Immature natural killer cell (primary cell): Measurements from ENCODE around the gene TRAPPC14. TPM values are rescaled to one million over a fixed set of nuclear protein-coding genes. Genes with fewer than 3 reads are reported as not detected.
"Not testable (repeated sequence)": the region's sequence is repeated elsewhere in the genome, so short reads cannot be mapped to it uniquely, and the experiment has no call there.

Experiments
- DNase-seq, 3 donors: peaks; one replicate each; pipeline ENCODE4 v3.0.0; 2022; ENCODE audit warnings: mixed read lengths in 1 of 3
- H3K27ac Mint-ChIP-seq, 6 donors: one replicate each; pipeline ENCODE4 v1.8.0; 2020; ENCODE audit warnings: mixed read lengths in 6 of 6, mild to moderate bottlenecking in 5 of 6, inconsistent platforms in 4 of 6, moderate library complexity in 3 of 6
- H3K27me3 Mint-ChIP-seq, 3 donors: one replicate each; pipeline ENCODE4 v1.8.0; 2020 to 2021; ENCODE audit warnings: low read depth in 3 of 3, mild to moderate bottlenecking in 3 of 3, mixed read lengths in 3 of 3, moderate library complexity in 3 of 3, inconsistent platforms in 1 of 3
- H3K36me3 Mint-ChIP-seq, 3 donors: one replicate each; pipeline ENCODE4 v1.8.0; 2020; ENCODE audit warnings: mixed read lengths in 3 of 3, inconsistent platforms in 2 of 3, mild to moderate bottlenecking in 2 of 3
- H3K4me1 Mint-ChIP-seq, 2 donors: one replicate each; pipeline ENCODE4 v1.8.0; 2020; ENCODE audit warnings: inconsistent platforms in 2 of 2, mild to moderate bottlenecking in 2 of 2, mixed read lengths in 2 of 2, moderate library complexity in 1 of 2
- H3K4me3 Mint-ChIP-seq, 5 donors: one replicate each; pipeline ENCODE4 v1.8.0; 2020; ENCODE audit warnings: mild to moderate bottlenecking in 5 of 5, mixed read lengths in 5 of 5, inconsistent platforms in 3 of 5, moderate library complexity in 3 of 5
- H3K9me3 Mint-ChIP-seq, 6 donors: one replicate each; pipeline ENCODE4 v1.8.0; 2020; ENCODE audit warnings: mild to moderate bottlenecking in 6 of 6, mixed read lengths in 6 of 6, inconsistent platforms in 4 of 6, moderate library complexity in 3 of 6
- polyA plus RNA-seq, 3 donors: library from polyadenylated mRNA; unstranded; fragments of 300-500 nt; fragmentation: Illumina TruSeq; gene quantifications; one replicate each; pipeline ENCODE4 v1.2.3, GENCODE V29; 2021

TRAPPC14 gene, protein sequence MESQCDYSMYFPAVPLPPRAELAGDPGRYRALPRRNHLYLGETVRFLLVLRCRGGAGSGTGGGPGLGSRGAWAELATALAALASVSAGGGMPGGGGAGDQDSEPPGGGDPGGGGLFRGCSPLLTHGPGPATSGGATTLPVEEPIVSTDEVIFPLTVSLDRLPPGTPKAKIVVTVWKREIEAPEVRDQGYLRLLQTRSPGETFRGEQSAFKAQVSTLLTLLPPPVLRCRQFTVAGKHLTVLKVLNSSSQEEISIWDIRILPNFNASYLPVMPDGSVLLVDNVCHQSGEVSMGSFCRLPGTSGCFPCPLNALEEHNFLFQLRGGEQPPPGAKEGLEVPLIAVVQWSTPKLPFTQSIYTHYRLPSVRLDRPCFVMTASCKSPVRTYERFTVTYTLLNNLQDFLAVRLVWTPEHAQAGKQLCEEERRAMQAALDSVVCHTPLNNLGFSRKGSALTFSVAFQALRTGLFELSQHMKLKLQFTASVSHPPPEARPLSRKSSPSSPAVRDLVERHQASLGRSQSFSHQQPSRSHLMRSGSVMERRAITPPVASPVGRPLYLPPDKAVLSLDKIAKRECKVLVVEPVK
- polyA plus RNA-seq = 1 to 10 TPM in 2 of 3 donors, under 1 TPM in 1; 0.71 to 2.9 (median 1.8) TPM

DNA sequence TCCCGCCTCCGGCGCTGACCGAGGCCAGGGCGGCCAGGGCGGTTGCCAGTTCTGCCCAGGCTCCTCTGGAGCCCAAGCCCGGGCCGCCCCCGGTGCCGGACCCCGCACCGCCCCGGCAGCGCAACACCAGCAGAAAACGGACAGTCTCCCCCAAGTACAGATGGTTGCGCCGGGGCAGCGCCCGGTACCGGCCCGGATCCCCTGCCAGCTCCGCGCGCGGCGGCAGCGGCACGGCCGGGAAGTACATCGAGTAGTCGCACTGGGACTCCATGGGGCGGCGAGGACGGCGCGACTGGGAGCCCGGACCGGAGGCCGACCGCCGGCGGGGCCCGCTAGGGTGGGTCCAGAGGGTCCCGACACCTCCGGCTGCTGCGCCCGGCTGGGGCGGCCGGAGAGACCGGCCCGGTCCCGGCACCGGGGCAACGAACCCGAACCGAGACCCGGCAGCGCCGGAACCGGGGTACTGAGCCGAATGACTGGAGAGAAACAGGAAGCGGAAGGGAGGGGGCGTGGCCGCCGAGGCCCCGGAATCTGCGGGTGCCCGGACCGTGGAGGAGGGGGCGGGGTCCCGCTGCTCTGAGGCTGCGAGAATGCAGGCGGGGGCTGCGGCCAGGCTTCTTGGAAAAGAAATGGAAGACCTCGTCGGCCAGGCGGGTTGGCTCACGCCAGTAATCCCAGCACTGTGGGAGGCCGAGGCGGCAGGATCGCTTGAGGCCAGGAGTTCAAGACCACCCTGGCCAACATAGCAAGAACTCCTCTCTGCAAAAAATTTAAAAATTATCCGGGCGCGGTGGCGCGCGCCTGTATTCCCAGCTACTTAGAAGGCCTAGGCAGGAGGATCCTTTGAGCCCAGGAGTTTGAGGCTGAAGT, at the start of gene TRAPPC14:
Gene TRAPPC14 (minus strand): TSS at position 495 of the 870 bp plus-strand sequence. CDS start 224 bp downstream, at position 271.
- Mint-ChIP-seq H3K4me3 (peak within 1 kb of the TSS; percentile 83 to 90 (median 86)), H3K27me3 (peaks cover 0 to 12% (median 6%) of the 10 kb centered on the region in 3 donors), H3K27ac (peak within 1 kb of the TSS; percentile 74 to 94 (median 90)), H3K36me3 (peaks cover 0 to 4% (median 0%) of the 10 kb centered on the region in 3 donors), H3K9me3 (no peaks in the 10 kb centered on the region), H3K4me1 (peaks cover 29 to 31% of the 10 kb centered on the region in 2 donors)
- DNase-seq = peak; percentile 86 to 88 (median 88)

DNA sequence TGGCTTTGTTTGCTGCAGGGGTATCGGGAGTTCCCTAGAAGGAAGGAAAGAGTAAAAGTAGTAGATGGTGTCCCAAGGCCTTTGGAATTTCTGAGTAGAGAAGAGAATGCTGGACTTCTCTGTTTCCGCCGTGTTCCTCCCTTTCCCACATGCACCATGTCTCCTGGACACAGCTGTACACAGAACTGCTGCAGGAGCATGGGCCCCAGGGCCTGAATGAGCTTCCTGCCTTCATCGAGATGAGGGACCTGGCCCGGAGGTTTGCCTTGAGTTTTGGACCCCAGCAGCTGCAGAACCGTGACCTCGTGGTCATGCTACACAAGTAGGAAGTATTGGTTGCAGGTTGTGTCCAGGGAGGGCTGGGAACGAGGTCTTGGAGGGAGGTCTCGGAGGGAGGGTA, 45.9 kb upstream of the TRAPPC14 start:
- peaks cover 0 to 13% (median 8%) of the 10 kb centered on the region in 3 donors for H3K36me3 Mint-ChIP-seq
- H3K4me1 Mint-ChIP-seq = peaks cover 22% of the 10 kb centered on the region in 2 donors
- no peak overlapping the region for H3K27ac Mint-ChIP-seq
- no peaks in the 10 kb centered on the region for H3K9me3 Mint-ChIP-seq
- H3K4me3 Mint-ChIP-seq = no peak overlapping the region
- DNase-seq = no peak
- H3K27me3 Mint-ChIP-seq = peaks cover 0 to 6% (median 2%) of the 10 kb centered on the region in 3 donors

DNA sequence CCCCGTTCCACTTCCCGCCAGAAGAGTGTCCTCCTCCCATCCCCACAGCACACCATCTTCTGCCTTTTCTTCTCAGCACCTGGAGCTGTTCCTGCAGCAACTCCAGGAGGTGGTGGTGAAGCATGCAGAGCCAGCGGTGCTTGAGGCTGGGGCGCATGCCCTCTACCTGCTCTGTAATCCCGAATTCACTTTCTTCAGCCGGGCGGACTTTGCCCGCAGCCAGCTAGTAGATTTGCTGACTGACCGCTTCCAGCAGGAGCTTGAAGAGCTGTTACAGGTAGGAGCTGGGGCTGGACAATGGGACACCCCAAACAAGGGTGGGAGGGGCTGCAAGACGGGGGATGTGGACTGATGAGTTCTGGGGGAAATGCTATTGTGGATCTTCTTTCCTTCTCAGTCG, 42.2 kb upstream of the TRAPPC14 start:
- H3K27me3 Mint-ChIP-seq = peaks cover 1 to 7% (median 2%) of the 10 kb centered on the region in 3 donors
- DNase-seq = no peak
- no peaks in the 10 kb centered on the region for H3K4me1 Mint-ChIP-seq
- peaks cover 0 to 19% (median 13%) of the 10 kb centered on the region in 3 donors for H3K36me3 Mint-ChIP-seq
- no peak overlapping the region for H3K4me3 Mint-ChIP-seq
- H3K27ac Mint-ChIP-seq = no peak overlapping the region
- H3K9me3 Mint-ChIP-seq = no peaks in the 10 kb centered on the region

DNA sequence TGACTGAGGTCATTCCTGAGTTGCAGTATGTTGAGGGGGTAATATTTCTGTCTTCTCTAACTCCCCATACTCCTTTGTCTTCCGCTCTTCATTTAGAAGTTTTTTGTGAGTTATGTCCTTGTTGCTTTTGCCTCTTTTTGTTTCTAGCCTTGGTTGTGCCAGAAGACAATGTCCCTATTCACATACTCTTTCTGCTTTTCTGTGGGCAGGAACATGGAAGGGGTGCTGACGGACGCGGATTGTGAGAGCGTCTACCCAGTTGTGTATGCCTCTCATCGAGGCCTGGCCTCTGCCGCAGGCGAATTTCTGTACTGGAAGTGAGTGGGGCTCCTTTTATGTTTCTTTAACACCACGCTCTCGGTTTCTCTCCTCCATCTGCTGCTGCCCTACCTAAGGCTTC, 39.7 kb upstream of the TRAPPC14 start:
- no peak overlapping the region for H3K4me3 Mint-ChIP-seq
- H3K27ac Mint-ChIP-seq = peak overlapping the region in 2 of 6 donors; percentile 8 to 33
- H3K36me3 Mint-ChIP-seq = peaks cover 0 to 15% (median 10%) of the 10 kb centered on the region in 3 donors
- peaks cover 1 to 7% (median 2%) of the 10 kb centered on the region in 3 donors for H3K27me3 Mint-ChIP-seq
- DNase-seq = no peak
- H3K9me3 Mint-ChIP-seq = no peaks in the 10 kb centered on the region
- H3K4me1 Mint-ChIP-seq = no peaks in the 10 kb centered on the region

DNA sequence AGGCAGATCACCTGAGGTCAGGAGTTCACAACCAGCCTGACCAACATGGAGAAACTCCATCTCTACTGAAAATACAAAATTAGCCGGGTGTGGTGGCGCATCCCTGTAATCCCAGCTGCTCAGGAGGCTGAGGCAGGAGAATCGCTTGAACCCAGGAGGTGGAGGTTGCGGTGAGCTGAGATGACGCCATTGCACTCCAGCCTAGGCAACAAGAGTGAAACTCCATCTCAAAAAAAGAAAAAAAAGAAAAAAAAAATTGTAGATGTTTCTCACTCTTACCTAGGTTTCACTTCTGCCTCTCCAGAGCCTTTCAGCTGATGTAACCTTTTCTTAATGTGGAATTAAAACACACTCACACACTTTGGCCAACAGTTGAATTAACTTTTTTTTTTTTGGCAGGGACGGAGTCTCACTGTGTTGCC, 37.4 kb upstream of the TRAPPC14 start:
- H3K27ac Mint-ChIP-seq, H3K9me3 Mint-ChIP-seq, H3K4me3 Mint-ChIP-seq, DNase-seq, H3K27me3 Mint-ChIP-seq, H3K4me1 Mint-ChIP-seq: not testable (repeated sequence)
- H3K36me3 Mint-ChIP-seq = peaks cover 0 to 12% (median 0%) of the 10 kb centered on the region in 3 donors

DNA sequence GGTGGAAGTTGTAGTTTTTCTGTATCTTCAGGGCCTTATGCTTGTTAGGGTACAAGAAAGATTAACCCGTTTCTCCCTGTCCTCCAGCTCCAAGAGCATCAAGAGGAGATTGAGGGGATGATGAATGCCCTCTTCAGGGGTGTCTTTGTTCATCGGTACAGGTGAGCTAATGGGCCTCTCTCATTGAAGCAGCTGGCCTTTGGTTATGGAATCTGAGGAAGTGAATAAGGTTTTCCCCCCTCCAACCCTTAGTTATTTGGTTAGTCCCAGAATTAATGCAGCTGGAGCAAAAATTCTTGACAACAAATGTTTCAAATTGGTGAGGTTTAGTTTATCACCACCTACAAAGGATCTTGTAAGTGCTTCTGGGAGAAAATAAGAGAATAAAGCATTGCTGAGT, 36.7 kb upstream of the TRAPPC14 start:
- no peak for DNase-seq
- Mint-ChIP-seq H3K36me3 (peaks cover 0 to 12% (median 0%) of the 10 kb centered on the region in 3 donors), H3K9me3 (no peaks in the 10 kb centered on the region), H3K27me3 (peaks cover 0 to 7% (median 2%) of the 10 kb centered on the region in 3 donors), H3K4me3 (no peak overlapping the region), H3K4me1 (no peaks in the 10 kb centered on the region), H3K27ac (no peak overlapping the region)

DNA sequence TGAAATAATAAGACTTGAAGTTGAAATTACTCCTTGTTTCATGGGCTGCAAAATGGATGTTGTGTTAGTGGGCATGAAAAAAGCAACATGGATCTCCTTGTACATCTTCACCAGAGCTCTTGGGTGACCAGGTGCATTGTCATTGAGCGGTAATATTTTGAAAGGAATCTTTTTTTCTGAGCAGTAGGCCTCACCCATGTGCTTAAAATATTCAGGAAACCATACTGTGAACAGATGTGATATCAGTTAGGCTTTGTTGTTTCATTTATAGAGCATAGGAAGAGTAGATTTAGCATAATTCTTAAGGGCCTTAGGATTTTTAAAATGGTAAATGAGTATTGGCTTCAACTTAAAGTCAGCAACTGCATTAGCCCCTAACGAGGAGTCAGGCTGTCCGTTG, 34.4 kb upstream of the TRAPPC14 start:
- Mint-ChIP-seq H3K27me3 (peaks cover 0 to 4% (median 2%) of the 10 kb centered on the region in 3 donors), H3K4me1 (no peaks in the 10 kb centered on the region), H3K4me3 (no peak overlapping the region), H3K36me3 (peaks cover 0 to 2% (median 0%) of the 10 kb centered on the region in 3 donors), H3K9me3 (no peaks in the 10 kb centered on the region), H3K27ac (no peak overlapping the region)
- DNase-seq = no peak

DNA sequence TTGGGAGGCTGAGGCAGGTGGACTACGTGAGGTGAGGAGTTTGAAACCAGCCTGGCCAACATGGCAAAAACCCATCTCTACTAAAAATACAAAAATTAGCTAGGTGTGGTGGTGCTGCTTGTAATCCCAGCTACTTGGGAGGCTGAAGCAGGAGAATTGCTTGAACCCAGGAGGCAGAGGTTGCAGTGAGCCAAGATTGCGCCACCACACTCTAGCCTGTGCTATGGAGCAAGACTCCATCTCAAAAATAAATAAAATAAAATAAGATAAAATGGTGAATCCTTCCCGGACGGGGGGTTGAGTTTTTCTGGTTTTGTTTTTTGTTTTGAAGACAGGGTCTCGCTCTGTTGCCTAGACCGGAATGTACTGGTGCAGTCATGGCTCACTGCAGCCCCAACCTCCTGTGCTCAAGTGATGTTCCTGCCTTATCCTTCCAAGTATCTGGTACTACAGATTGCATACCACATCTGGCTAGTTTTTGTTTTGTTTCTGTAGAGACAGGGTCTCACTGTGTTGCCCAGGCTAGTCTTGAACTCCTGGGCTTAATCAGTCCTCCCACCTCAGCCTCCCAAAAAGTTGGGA, 33.8 kb upstream of the TRAPPC14 start:
- not testable (repeated sequence) for H3K9me3 Mint-ChIP-seq, H3K4me3 Mint-ChIP-seq, H3K36me3 Mint-ChIP-seq, H3K27me3 Mint-ChIP-seq, H3K4me1 Mint-ChIP-seq, H3K27ac Mint-ChIP-seq, DNase-seq

DNA sequence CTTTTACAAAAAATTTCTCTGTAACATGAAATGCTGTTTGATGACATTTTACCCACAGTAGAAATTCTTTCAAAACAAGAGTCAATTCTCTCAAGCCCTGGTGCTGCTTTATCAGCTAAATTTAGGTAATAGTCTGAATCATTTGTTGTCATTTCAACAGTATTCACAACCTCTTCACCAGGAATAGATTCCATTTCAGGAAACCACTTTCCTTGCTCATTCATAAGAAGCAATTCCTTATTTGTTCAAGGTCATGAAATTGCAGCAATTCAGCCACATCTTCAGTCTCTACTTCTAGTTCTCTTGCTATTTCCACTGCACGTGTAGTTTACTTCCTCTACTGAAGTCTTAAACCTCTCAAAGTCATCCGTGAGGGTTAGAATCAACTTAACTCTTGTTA, 33.3 kb upstream of the TRAPPC14 start:
- Mint-ChIP-seq H3K36me3 (no peaks in the 10 kb centered on the region), H3K4me1 (no peaks in the 10 kb centered on the region), H3K4me3 (no peak overlapping the region), H3K27ac (no peak overlapping the region), H3K9me3 (no peaks in the 10 kb centered on the region), H3K27me3 (peaks cover 0 to 4% (median 0%) of the 10 kb centered on the region in 3 donors)
- DNase-seq = no peak

DNA sequence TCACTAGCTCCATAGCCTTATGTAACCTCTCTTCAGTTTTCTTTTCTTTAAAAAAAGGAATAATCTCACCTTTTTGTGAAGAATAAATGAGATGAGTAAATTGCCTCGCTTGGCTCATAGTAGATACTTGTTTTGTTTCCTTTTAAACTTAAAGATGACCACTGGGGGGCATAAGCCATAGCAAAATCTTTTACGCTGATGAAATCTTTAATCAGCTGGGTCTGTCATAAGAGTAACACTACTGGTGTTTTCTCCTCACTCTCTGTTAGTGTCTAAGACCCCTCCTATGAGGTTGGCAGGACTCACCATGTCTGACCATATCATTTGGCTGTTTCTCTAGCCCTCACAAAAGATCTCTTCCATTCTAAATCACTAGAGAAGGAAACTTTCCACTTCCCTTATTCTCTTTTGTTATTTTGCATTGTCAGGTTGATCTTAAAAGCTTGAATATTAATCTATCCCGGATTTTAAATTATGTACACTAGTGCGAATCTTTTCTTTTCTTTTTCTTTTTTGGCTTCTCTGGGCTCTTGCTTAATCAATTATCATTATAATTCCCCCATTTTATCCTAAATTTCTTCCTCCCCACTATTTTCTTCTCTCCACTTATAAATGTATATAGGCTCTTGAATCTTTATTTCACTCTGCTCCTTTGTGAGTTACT, 31.7 kb upstream of the TRAPPC14 start:
- Mint-ChIP-seq H3K9me3 (no peaks in the 10 kb centered on the region), H3K36me3 (no peaks in the 10 kb centered on the region), H3K4me3 (no peak overlapping the region), H3K27me3 (peaks cover 0 to 4% (median 0%) of the 10 kb centered on the region in 3 donors), H3K4me1 (no peaks in the 10 kb centered on the region), H3K27ac (peak overlapping the region in 2 of 6 donors; percentile 10 to 37)
- peak; percentile 46 to 57 (median 47) for DNase-seq

DNA sequence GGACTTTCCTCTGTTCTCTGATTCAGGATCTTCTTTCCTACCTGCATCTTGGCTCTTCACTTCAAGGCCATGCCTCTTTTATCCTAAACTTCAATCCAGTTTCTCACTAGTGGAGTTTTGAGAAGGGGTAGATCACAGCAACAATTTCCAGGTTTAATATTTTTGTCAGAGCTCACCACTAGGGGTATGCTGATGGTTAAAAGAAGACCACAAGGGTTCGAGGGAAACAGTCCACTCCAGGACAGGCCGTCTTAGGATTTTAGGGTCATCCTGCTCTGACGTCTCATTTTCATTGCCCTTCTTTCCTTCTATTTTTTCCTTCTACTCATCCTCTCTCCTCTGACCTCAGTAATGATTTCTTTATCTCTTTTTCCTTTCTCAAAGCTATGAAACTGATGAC, 30.5 kb upstream of the TRAPPC14 start:
- DNase-seq = no peak
- peaks cover 0 to 4% (median 0%) of the 10 kb centered on the region in 3 donors for H3K27me3 Mint-ChIP-seq
- no peaks in the 10 kb centered on the region for H3K36me3 Mint-ChIP-seq
- no peaks in the 10 kb centered on the region for H3K4me1 Mint-ChIP-seq
- no peaks in the 10 kb centered on the region for H3K9me3 Mint-ChIP-seq
- no peak overlapping the region for H3K27ac Mint-ChIP-seq
- H3K4me3 Mint-ChIP-seq = no peak overlapping the region

DNA sequence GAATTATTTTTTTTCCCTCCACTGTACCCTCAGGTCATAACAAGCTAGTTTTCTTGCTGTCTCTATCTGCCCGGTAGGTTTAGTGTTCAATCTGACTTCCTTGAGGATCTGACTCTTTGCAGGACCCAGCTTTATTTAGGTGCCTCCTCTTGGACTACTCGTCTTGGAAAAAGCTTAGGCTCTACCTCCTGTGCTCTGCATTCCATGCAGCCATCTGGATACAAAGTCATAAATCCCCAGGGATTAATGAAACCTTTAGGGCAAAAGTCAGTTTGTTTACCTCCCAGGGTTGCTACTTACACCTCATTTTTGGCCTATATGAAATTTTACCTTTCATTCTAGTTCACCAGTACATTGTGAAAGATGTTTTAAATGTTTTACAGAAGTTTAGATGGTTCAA, 27.2 kb upstream of the TRAPPC14 start:
- H3K27me3 Mint-ChIP-seq = peaks cover 0 to 4% (median 0%) of the 10 kb centered on the region in 3 donors
- H3K4me3 Mint-ChIP-seq = no peak overlapping the region
- no peak for DNase-seq
- peaks cover 5 to 8% of the 10 kb centered on the region in 2 donors for H3K4me1 Mint-ChIP-seq
- no peaks in the 10 kb centered on the region for H3K9me3 Mint-ChIP-seq
- H3K36me3 Mint-ChIP-seq = no peaks in the 10 kb centered on the region
- H3K27ac Mint-ChIP-seq = no peak overlapping the region

DNA sequence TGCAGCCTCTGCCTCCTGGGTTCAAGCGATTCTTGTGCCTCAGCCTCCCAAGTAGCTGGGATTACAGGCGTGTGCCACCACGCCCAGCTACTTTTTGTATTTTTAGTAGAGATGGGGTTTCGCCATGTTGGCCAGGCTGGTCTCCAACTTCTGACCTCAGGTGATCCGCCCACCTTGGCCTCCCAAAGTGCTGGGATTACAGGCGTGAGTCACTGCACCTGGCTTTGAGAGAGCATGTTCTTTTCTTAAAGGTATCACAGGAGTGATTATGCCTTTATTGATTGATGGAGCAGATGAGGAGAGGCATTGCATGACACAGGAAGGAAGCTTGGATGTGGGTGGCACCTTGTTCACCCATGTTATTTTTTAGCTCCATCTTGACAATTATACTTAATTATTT, 24.6 kb upstream of the TRAPPC14 start:
- H3K27me3 Mint-ChIP-seq, H3K4me3 Mint-ChIP-seq, H3K36me3 Mint-ChIP-seq, H3K9me3 Mint-ChIP-seq, H3K27ac Mint-ChIP-seq, DNase-seq: not testable (repeated sequence)
- peaks cover 13 to 14% of the 10 kb centered on the region in 2 donors for H3K4me1 Mint-ChIP-seq
